Upper lobe of right lung (tissue), 1 donor: ENCODE results near the gene RAD18. TPM values are rescaled to one million over a fixed set of nuclear protein-coding genes. Genes with fewer than 3 reads are reported as not detected.

Experiments
- ATAC-seq: fragments of 200-7000 bp; cut with Tn5 transposase; one replicate; pipeline ENCODE4 v1.9.1; 2020; ENCODE audit warnings: mild to moderate bottlenecking, moderate library complexity
- DNase-seq: peaks from one replicate; pipeline ENCODE4 v3.0.0-alpha.2; 2020
- H3K27ac ChIP-seq: fragments of 200-600 bp; one replicate; pipeline ENCODE4 v1.8.0; 2022
- H3K27me3 ChIP-seq: fragments of 200-600 bp; one replicate; pipeline ENCODE4 v1.8.0; 2022; ENCODE audit warnings: mild to moderate bottlenecking
- H3K36me3 ChIP-seq: fragments of 200-600 bp; one replicate; pipeline ENCODE4 v1.8.0; 2022
- H3K4me1 ChIP-seq: fragments of 200-600 bp; one replicate; pipeline ENCODE4 v1.8.0; 2022
- H3K4me3 ChIP-seq: fragments of 200-600 bp; one replicate; pipeline ENCODE4 v1.8.0; 2022; ENCODE audit warnings: mild to moderate bottlenecking
- H3K9me3 ChIP-seq: fragments of 200-600 bp; one replicate; pipeline ENCODE4 v1.8.0; 2022
- CTCF ChIP-seq: fragments of 200-600 bp; IDR thresholded peaks from one replicate; pipeline ENCODE4 v1.8.0; 2022; ENCODE audit warnings: antibody characterized with exemption
- intact Hi-C: fragments of 100-400 bp; cut with DNase I; formaldehyde crosslinking; loops from one replicate; pipeline ENCODE4 v1.11.0; 2022
- total RNA-seq: library from RNA; stranded (reverse); fragmentation: NEBNext Ultra II Directional; extraction: Animal tissue kit (Norgen Biotek cat#: 25700); gene quantifications from one replicate; pipeline ENCODE4 v1.2.1, GENCODE V29; 2021
- donor health status: DM: no; HTN: yes; CAD: no; lungs with severe emphysema.

The RAD18 gene
- total RNA-seq, 1 donor from 2014 or later, result 15.0 TPM

GRCh38 chr3:8879347-8879944 lies 83.8 kb downstream of the RAD18 start:
- H3K27me3 ChIP-seq, result no peaks in the 10 kb centered on the region
- H3K4me1 ChIP-seq, result no peaks in the 10 kb centered on the region
- no peak overlapping the region for H3K4me3 ChIP-seq
- H3K36me3 ChIP-seq, result no peaks in the 10 kb centered on the region
- no peaks in the 10 kb centered on the region for H3K9me3 ChIP-seq
- intact Hi-C loops, result no loop called here
- DNase-seq (no peak), ATAC-seq (no peak)
- H3K27ac ChIP-seq, result no peak overlapping the region
- no peak for TF ChIP-seq CTCF

GRCh38 chr3:8875836-8876235 lies 87.4 kb downstream of the RAD18 start:
- intact Hi-C loops, result no loop called here

GRCh38 chr3:8873740-8874139 lies 89.5 kb downstream of the RAD18 start:
- H3K4me3 ChIP-seq, result no peak overlapping the region
- no peaks in the 10 kb centered on the region for H3K27me3 ChIP-seq
- no peak for TF ChIP-seq CTCF
- H3K9me3 ChIP-seq, result no peaks in the 10 kb centered on the region
- no peak for ATAC-seq
- no peak overlapping the region for H3K27ac ChIP-seq
- no peaks in the 10 kb centered on the region for H3K4me1 ChIP-seq
- H3K36me3 ChIP-seq, result no peaks in the 10 kb centered on the region
- intact Hi-C loops, result no loop called here
- no peak for DNase-seq

More at GRCh38 chr3:8875836-8876235, 87.4 kb downstream of the RAD18 start:
- Histone ChIP-seq H3K9me3 (no peaks in the 10 kb centered on the region), H3K4me1 (no peaks in the 10 kb centered on the region), H3K36me3 (no peaks in the 10 kb centered on the region), H3K27ac (no peak overlapping the region), H3K4me3 (no peak overlapping the region), H3K27me3 (no peaks in the 10 kb centered on the region)
- no peak for DNase-seq
- no peak for ATAC-seq
- no peak for TF ChIP-seq CTCF

GRCh38 chr3:8872261-8872660 lies 91.0 kb downstream of the RAD18 start:
- ATAC-seq, result no peak
- Histone ChIP-seq H3K36me3 (no peaks in the 10 kb centered on the region), H3K27me3 (no peaks in the 10 kb centered on the region), H3K4me3 (no peak overlapping the region), H3K27ac (no peak overlapping the region), H3K9me3 (no peaks in the 10 kb centered on the region), H3K4me1 (no peaks in the 10 kb centered on the region)
- intact Hi-C loops, result no loop called here
- no peak for DNase-seq
- TF ChIP-seq CTCF, result no peak

GRCh38 chr3:8871306-8871705 lies 92.0 kb downstream of the RAD18 start:
- Histone ChIP-seq H3K4me3 (no peak overlapping the region), H3K27me3 (no peaks in the 10 kb centered on the region), H3K4me1 (no peaks in the 10 kb centered on the region), H3K36me3 (no peaks in the 10 kb centered on the region), H3K27ac (no peak overlapping the region), H3K9me3 (no peaks in the 10 kb centered on the region)
- ATAC-seq (no peak), DNase-seq (no peak)
- no peak for TF ChIP-seq CTCF
- intact Hi-C loops, result no loop called here

- no peaks in the 10 kb centered on the region for H3K36me3 ChIP-seq
- DNase-seq (no peak), ATAC-seq (no peak)
- no peak for TF ChIP-seq CTCF
- intact Hi-C loops, result no loop called here
- no peaks in the 10 kb centered on the region for H3K9me3 ChIP-seq
- H3K27me3 ChIP-seq, result no peaks in the 10 kb centered on the region
- no peak overlapping the region for H3K4me3 ChIP-seq
- no peak overlapping the region for H3K27ac ChIP-seq
- H3K4me1 ChIP-seq, result no peaks in the 10 kb centered on the region
Observed at GRCh38 chr3:8870134-8870533, 93.1 kb downstream of the RAD18 start.
